ENCODE results near the gene ACACB. TPM values are rescaled to one million over a fixed set of nuclear protein-coding genes. Genes with fewer than 3 reads are reported as not detected.

The ACACB gene
- total RNA-seq, 1 donor from 2014 or later = 0.84 TPM

- peak; percentile 19 for DNase-seq (ENCODE audit: low read depth)
- Histone ChIP-seq H3K36me3 (ENCODE audit: control insufficient read depth, insufficient read depth, low read length) (no peaks in the 10 kb centered on the region), H3K4me3 (ENCODE audit: low read depth, low read length) (no peak overlapping the region), H3K27me3 (ENCODE audit: control insufficient read depth, insufficient read depth, low read length) (no peaks in the 10 kb centered on the region)
- TF ChIP-seq CTCF (IDR thresholded peaks at IDR 0.05; ENCODE audit: insufficient read depth, low read length, poor library complexity, severe bottlenecking) = no peak
These were observed 76.0 kb downstream of the ACACB start for GRCh38 chr12:109192358-109192757.

GRCh38 chr12:109193896-109194295 is 77.5 kb downstream of the ACACB start:
- TF ChIP-seq CTCF (IDR thresholded peaks at IDR 0.05; ENCODE audit: insufficient read depth, low read length, poor library complexity, severe bottlenecking) = no peak
- Histone ChIP-seq H3K36me3 (ENCODE audit: control insufficient read depth, insufficient read depth, low read length) (no peaks in the 10 kb centered on the region), H3K27me3 (ENCODE audit: control insufficient read depth, insufficient read depth, low read length) (no peaks in the 10 kb centered on the region), H3K4me3 (ENCODE audit: low read depth, low read length) (no peak overlapping the region)
- DNase-seq (ENCODE audit: low read depth) = no peak

DNA sequence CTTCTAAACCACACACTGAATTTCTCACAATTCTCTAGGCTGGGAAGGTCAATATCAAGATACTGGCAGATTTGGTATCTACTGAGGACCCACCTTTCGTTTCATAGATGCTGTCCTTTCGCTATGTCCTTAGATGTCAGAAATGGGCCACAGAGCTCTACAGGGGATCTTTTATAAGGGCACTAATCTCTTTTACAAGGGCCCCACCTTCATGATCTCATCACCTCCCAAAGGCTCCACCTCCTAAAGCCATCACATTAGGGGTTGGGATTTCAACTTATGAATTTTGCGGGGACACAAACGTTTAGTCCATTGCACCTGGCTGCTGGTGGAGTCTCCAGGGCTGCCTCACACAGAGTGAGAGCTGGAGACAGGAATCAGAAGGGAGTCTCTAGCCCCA is 79.9 kb downstream of the ACACB start:
- no peak overlapping the region for H3K4me3 ChIP-seq (ENCODE audit: low read depth, low read length)
- no peaks in the 10 kb centered on the region for H3K36me3 ChIP-seq (ENCODE audit: control insufficient read depth, insufficient read depth, low read length)
- DNase-seq (ENCODE audit: low read depth) = no peak
- no peak for TF ChIP-seq CTCF (IDR thresholded peaks at IDR 0.05; ENCODE audit: insufficient read depth, low read length, poor library complexity, severe bottlenecking)
- no peaks in the 10 kb centered on the region for H3K27me3 ChIP-seq (ENCODE audit: control insufficient read depth, insufficient read depth, low read length)

DNA sequence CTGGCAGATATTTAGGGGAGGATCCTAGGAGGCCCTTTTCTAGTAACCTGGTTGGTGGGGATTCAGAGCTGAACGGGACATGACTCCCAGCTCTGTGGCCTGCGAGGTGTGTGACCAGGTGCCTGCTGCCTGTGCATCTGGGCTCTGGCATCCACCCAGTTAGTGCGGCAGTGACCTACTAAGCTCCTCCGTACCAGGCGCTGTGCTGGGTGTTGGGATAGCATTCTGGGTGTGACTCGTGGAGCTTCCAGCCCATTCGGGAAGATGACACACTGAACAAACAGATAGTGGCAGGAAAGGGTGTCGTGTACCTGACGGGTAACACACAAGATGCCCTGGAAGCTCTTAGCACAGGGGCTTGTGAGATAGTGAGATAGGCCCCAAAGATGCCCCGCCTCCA is 80.9 kb downstream of the ACACB start:
- DNase-seq (ENCODE audit: low read depth) = no peak
- TF ChIP-seq CTCF (IDR thresholded peaks at IDR 0.05; ENCODE audit: insufficient read depth, low read length, poor library complexity, severe bottlenecking) = no peak
- H3K27me3 ChIP-seq (ENCODE audit: control insufficient read depth, insufficient read depth, low read length) = no peaks in the 10 kb centered on the region
- H3K36me3 ChIP-seq (ENCODE audit: control insufficient read depth, insufficient read depth, low read length) = no peaks in the 10 kb centered on the region
- no peak overlapping the region for H3K4me3 ChIP-seq (ENCODE audit: low read depth, low read length)

GRCh38 chr12:109199324-109199723 is 82.9 kb downstream of the ACACB start:
- no peaks in the 10 kb centered on the region for H3K36me3 ChIP-seq (ENCODE audit: control insufficient read depth, insufficient read depth, low read length)
- DNase-seq (ENCODE audit: low read depth) = no peak
- TF ChIP-seq CTCF (IDR thresholded peaks at IDR 0.05; ENCODE audit: insufficient read depth, low read length, poor library complexity, severe bottlenecking) = no peak
- no peaks in the 10 kb centered on the region for H3K27me3 ChIP-seq (ENCODE audit: control insufficient read depth, insufficient read depth, low read length)
- no peak overlapping the region for H3K4me3 ChIP-seq (ENCODE audit: low read depth, low read length)

DNA sequence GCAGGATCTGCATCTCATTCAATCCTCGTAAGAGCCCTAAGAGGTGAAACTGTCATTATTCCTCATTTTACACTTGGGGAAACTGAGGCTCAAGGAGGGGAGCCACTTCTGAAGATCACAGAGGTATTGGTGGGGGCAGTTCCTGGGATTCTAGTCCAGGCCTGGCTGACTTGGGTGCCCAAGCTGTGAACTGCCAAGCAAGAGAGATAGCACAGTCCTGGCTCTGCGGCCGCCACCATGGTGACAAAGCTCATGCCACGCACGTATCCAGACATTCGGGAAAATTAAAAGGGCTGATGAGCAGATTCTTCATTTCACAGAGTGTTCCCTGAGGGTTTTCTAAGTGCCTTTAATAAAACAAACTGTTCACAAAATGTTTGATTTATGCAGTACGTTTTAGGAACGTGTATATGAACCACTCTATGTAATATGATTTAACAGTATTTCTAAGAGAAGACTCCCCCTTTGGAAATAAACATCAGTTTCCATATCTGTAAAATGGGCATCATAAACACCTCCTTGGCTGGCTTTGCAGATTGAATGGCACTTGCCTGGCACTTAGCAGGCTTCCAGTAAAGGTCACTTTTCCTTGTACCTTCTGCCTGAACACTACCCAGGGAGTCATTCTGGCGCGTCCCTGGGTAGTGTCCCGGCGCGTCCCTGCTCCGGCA is 84.6 kb downstream of the ACACB start:
- TF ChIP-seq CTCF (IDR thresholded peaks at IDR 0.05; ENCODE audit: insufficient read depth, low read length, poor library complexity, severe bottlenecking) = no peak
- no peaks in the 10 kb centered on the region for H3K36me3 ChIP-seq (ENCODE audit: control insufficient read depth, insufficient read depth, low read length)

More for the DNA sequence above, 84.6 kb downstream of the ACACB start:
- H3K4me3 ChIP-seq (ENCODE audit: low read depth, low read length) = no peak overlapping the region
- DNase-seq (ENCODE audit: low read depth) = no peak
- no peaks in the 10 kb centered on the region for H3K27me3 ChIP-seq (ENCODE audit: control insufficient read depth, insufficient read depth, low read length)
